Activated CD4-positive, alpha-beta T cell treated with anti-CD3 and anti-CD28 coated beads for 24 hours (primary cell): Measurements from ENCODE around the gene CSF2.
"Not testable (repeated sequence)": the region's sequence is repeated elsewhere in the genome, so short reads cannot be mapped to it uniquely, and the experiment has no call there.

Source experiments
- DNase-seq, 2 donors: peaks; one replicate each; pipeline ENCODE4 v3.0.0-alpha.2; 2020; ENCODE audit warnings: low read depth in 2 of 2

Gene CSF2

DNA sequence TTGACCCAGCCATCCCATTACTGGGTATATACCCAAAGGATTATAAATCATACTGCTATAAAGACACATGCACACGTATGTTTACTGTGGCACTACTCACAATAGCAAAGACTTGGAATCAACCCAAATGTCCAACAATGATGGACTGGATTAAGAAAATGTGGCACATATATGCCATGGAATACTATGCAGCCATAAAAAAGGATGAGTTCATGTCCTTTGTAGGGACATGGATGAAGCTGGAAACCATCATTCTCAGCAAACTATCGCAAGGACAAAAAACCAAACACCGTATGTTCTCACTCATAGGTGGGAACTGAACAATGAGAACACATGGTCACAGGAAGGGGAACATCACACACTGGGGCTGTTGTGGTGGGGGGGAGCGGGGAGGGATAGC, 35.4 kb downstream of the CSF2 start:
- not testable (repeated sequence) for DNase-seq

DNA sequence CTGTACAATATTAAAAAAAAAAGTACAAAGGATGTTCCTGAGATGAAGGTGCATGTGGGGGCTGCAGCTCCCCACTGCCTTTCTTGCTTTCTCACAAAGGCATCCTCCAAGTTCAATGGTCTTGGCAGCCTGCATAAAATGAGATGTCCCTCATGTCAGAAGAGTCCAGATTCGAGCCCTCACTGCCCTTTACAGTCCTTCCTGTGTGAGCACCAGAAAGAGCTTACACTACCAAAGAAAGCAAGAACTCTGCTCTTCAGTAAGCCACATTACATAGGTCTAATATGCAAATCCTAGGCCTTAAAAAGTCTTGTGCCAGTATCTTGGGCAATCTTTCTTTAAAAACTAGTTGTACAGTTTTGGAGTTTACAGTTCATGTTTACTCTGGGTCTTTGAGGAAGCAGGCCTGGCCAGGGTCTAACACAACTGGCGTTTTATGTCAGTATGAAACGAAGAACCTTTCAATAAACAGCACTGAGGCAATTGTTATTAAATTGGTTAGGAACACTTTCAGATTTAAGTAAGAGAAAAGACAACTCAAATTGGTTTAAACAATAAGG, 36.0 kb downstream of the CSF2 start:
- DNase-seq, result no peak

DNA sequence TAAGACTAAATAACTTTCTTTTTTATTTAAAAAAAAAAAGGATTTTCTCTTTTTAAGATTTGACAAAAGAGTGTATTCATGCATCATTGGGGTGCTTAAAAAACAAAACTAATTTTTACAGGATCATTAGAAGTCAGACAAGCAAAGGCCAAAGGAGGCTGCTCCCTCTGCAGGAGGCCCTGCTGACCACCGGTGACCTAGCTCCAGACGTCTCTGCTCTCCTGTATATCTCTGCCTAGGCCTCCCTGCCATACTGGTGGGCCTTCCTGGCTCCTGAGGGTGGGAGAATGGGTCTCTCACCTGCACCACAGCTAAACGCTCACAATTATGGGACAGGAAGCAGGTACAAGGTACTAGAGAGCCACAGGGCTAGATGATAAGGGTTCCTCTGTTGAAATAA, 36.6 kb downstream of the CSF2 start:
- DNase-seq, result no peak

DNA sequence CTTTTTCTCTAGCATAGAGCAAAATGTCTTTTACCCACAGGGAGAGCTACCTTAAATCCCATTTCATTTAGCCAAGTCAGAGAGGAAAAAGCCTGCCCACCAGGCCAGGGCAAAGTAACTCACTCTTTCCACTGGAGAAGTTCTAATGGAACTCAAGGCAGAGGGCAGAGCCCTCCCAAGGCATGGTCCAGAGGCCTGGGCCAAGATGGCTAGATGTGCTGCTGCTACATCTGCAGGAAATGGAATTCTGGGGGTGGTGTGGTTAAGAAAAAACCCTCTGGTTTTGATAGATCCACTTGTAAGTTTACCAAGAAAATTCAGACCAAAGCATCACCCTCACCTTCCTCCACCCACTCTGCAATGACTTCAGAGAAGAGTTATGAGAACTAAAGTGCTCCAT, 37.3 kb downstream of the CSF2 start:
- no peak for DNase-seq

DNA sequence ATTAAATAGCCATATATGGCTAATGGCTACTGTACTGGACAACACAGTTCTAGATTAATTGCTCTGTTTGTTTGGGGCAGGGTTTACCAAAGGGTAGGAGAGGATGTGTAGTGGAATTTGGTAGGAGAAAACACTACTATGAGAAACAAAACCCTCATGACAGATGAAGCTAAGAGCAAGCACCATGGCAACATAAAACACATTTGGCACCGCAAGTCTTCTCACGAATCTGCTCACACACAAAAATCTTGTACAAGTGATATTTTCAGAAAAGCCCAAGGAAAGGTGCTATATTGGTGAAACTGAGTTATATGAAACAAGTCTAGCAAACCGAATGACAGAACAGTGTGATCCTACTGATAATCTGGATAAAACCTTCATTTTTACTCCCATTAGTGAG, 38.5 kb downstream of the CSF2 start:
- DNase-seq, result no peak

DNA sequence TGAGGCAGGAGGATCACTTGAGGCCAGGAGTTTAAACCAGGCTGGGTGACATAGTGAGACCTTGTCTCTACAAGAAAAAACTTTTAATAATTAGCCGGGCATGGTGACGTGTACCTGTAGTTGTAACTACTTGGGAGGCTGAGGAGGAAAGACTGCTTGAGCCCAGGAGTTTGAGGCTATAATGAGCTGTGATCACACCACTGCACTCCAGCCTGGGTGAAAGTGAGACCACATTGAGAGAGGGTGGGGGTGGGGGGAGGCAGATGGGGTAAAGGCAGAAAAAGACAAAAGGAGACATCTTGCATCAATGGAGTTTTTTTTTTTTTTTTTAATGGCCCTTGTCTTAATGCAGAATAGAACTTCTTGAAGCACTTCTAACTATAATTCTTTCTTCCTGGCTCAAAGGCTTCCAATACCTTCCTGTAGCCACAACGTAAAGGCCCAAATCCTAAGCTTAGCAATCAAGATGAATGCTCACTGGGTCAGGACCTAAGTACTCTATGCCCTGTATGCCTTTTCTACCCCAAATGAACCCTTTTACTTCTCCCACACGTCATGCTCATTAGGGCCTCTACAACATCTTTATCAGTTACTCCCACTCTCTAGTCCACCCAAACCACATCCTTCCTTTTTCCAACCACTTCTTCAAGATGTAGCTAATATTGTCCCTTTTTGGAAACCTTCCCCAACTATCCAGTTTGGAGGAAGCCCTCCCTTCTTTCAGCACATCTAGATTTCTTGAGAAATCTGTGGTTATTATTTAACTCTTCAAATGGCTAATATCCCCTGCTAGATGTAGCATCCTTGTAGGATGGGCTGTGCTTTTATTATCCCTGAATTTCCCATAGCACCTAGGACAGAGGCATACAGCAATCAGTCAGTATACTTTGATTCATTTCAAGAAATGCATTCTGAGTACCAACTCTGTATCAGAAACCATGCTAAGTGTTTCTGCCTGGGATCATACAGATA, 40.8 kb downstream of the CSF2 start:
- DNase-seq, result no peak

DNA sequence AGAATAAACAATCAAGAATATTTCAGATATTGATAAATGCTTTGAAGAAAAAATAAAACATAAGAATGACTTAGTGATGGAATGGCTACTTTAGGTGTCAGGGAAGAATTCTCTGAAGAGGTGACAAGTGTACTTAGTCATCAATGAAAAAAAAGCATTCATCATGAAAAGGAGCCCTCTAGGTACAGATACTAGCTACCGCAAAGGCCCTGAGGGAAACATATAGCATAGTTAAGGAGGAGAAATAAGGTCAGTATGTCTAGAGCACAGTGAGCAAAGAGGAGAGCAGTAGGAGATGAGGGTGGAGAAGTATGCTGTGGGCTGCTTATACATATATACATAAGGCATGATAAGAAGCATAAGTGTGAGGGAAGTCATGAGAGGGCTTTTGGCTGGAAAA, 41.8 kb downstream of the CSF2 start:
- DNase-seq, result no peak

DNA sequence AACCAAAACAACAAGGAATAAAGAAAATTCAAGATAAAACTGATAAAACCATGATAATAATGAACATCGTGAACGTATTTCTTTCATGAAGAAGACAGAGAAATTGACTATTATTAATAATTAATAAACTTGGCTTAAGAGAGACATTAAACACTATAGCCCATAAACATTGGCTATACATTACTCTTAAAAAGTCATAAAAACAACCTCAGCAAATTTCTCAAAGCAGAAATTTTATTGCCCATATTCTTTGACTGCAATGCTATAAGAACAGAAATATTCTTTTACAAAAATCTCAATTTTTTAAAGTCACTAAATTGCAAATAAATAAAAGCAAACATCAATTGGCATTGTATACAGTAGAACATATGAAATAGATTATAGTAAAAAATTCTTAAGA, 42.5 kb downstream of the CSF2 start:
- DNase-seq, result no peak

DNA sequence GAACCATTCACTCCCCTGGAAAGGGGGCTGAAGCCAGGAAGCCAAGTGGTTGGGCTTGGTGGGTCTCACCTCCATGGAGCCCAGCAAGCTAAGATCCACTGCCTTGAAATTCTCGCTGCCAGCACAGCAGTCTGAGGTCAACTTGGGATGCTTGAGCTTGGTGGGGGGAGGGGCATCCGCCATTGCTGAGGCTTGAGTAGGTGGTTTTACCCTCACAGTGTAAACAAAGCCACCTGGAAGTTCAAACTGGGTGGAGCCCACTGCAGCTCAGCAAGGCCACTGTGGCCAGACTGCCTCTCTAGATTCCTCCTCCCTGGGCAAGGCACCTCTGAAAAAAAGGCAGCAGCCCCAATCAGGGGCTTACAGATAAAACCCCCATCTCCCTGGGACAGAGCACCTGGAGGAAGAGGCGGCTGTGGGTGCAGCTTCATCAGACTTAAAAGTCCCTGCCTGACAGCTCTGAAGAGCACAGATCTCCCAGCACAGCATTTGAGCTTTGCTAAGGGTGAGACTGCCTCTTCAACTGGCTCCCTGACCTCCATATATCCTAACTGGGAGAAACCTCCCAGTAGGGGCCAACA, 43.4 kb downstream of the CSF2 start:
- DNase-seq, result not testable (repeated sequence)

DNA sequence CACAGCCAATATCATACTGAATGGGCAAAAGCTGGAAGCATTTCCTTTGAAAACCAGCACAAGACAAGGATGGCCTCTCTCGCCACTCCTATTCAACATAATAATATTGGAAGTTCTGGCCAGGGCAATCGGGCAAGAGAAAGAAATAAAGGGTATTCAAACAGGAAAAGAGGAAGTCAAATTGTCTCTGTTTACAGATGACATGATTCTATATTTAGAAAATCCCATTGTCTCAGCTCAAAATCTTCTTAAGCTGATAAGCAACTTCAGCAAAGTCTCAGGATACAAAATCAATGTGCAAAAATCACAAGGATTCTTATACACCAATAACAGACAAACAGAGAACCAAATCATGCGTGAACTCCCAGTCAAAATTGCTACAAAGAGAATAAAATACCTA, 47.1 kb downstream of the CSF2 start:
- DNase-seq, result not testable (repeated sequence)

DNA sequence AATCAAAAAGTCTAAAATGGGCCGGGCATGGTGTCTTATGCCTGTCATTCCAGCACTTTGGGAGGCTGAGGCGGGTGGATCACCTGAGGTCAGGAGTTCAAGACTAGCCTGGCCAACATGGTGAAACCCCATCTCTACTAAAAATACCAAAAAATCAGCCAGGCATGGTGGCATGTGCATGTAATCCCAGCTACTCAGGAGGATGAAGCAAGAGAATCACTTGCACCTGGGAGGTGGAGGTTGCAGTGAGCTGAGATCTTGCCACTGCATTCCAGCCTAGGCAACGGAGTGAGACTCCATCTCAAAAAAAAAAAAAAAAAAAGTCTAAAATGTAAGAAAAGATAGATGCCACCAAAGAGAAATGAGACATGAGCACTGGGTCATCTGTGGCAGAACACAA, 49.4 kb downstream of the CSF2 start:
- not testable (repeated sequence) for DNase-seq

DNA sequence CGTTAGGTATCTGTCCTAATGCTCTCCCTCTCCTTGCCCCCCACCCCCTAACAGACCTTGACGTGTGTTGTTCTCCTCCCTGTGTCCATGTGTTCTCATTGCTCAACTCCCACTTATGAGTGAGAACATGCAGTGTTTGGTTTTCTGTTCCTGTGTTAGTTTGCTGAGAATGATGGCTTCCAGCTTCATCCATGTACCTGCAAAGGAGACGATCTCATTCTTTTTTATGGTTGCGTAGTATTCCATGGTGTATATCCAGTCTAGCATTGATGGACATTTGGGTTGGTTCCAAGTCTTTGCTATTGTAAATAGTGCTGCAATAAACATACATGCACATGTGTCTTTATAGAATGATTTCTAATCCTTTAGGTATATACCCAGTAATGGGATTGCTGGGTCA, 50.0 kb downstream of the CSF2 start:
- DNase-seq, result not testable (repeated sequence)
